Tibial artery (tissue), 4 donors: ENCODE measurements around the gene SLC29A3.

Experiments used
- DNase-seq, 2 donors: peaks; one replicate each; pipeline ENCODE4 v3.0.0-alpha.2; 2019
- H3K27ac ChIP-seq, 2 donors: fragments of 200-600 bp; sonication (generic) in 1 of 2; 1 replicate in 1 of 2; 2 replicates in 1 of 2; pipeline ENCODE4 v1.5.1; 2018 to 2019; ENCODE audit warnings: mild to moderate bottlenecking in 1 of 2
- H3K27me3 ChIP-seq, 2 donors: fragments of 200-600 bp; sonication (generic) in 1 of 2; one replicate each; pipeline versions ENCODE4 v1.5.1 to v1.6.0; 2016 to 2019
- H3K36me3 ChIP-seq, 3 donors: fragments of 200-600 bp; sonication (generic) in 2 of 3; one replicate each; pipeline ENCODE4 v1.5.1; 2016 to 2019; ENCODE audit warnings: mild to moderate bottlenecking in 2 of 3
- H3K4me1 ChIP-seq, 4 donors: fragments of 200-600 bp; sonication (generic) in 2 of 4; 1 replicate in 3 of 4; 2 replicates in 1 of 4; pipeline ENCODE4 v1.5.1; 2016 to 2019
- H3K4me3 ChIP-seq, 2 donors: fragments of 200-600 bp; sonication (generic) in 1 of 2; 1 replicate in 1 of 2; 2 replicates in 1 of 2; pipeline ENCODE4 v1.5.1; 2018 to 2019; ENCODE audit warnings: mild to moderate bottlenecking in 2 of 2
- H3K9me3 ChIP-seq, 3 donors: fragments of 200-600 bp; sonication (generic) in 1 of 3; one replicate each; pipeline ENCODE4 v1.5.1; 2016 to 2019
- CTCF ChIP-seq, 2 experiments: fragments of 200-600 bp in 1 of 2; fragments of 450-650 bp in 1 of 2; IDR thresholded peaks; one replicate each; pipeline ENCODE4 v1.5.1; 2017 to 2019; ENCODE audit warnings: antibody characterized with exemption in 2 of 2, mild to moderate bottlenecking in 1 of 2, moderate library complexity in 1 of 2
- intact Hi-C: fragments of 100-400 bp; cut with DNase I; formaldehyde crosslinking; loops from one replicate; pipeline ENCODE4 v1.15.0; 2023; ENCODE audit warnings: low total_unique reads

SLC29A3 gene

GRCh38 chr10:71397296-71398212, 78.5 kb downstream of the SLC29A3 start:
- intact Hi-C loops, result loop anchor here (5.0 to 10.0 kb wide), 2 partner anchors 170 to 217 kb away; no protein-coding TSS in a partner anchor
- peaks cover 0 to 26% (median 19%) of the 10 kb centered on the region in 4 donors for H3K4me1 ChIP-seq
- H3K27ac ChIP-seq, result no peak overlapping the region
- no peaks in the 10 kb centered on the region for H3K36me3 ChIP-seq
- no peaks in the 10 kb centered on the region for H3K9me3 ChIP-seq
- peaks cover 0 to 50% of the 10 kb centered on the region in 2 donors for H3K27me3 ChIP-seq
- DNase-seq, result no peak
- TF ChIP-seq CTCF (IDR thresholded peaks at IDR 0.05), result no peak
- peak overlapping the region; percentile 45 to 56 for H3K4me3 ChIP-seq

GRCh38 chr10:71398976-71399375, 79.9 kb downstream of the SLC29A3 start:
- TF ChIP-seq CTCF (IDR thresholded peaks at IDR 0.05), result no peak
- H3K4me1 ChIP-seq, result peaks cover 0 to 26% (median 19%) of the 10 kb centered on the region in 4 donors
- no peak overlapping the region for H3K27ac ChIP-seq
- no peaks in the 10 kb centered on the region for H3K9me3 ChIP-seq
- intact Hi-C loops, result loop anchor here (5.0 to 10.0 kb wide), 2 partner anchors 168 to 216 kb away; no protein-coding TSS in a partner anchor
- no peaks in the 10 kb centered on the region for H3K36me3 ChIP-seq
- no peak for DNase-seq
- H3K27me3 ChIP-seq, result peaks cover 0 to 61% of the 10 kb centered on the region in 2 donors
- H3K4me3 ChIP-seq, result no peak overlapping the region

GRCh38 chr10:71399946-71400345, 80.9 kb downstream of the SLC29A3 start:
- no peak for TF ChIP-seq CTCF (IDR thresholded peaks at IDR 0.05)
- peaks cover 0 to 70% of the 10 kb centered on the region in 2 donors for H3K27me3 ChIP-seq
- no peak for DNase-seq
- intact Hi-C loops, result loop anchor here (5.0 to 10.0 kb wide), 2 partner anchors 167 to 215 kb away; no protein-coding TSS in a partner anchor
- H3K36me3 ChIP-seq, result no peaks in the 10 kb centered on the region
- H3K4me3 ChIP-seq, result no peak overlapping the region
- peaks cover 0 to 26% (median 19%) of the 10 kb centered on the region in 4 donors for H3K4me1 ChIP-seq
- H3K27ac ChIP-seq, result no peak overlapping the region
- no peaks in the 10 kb centered on the region for H3K9me3 ChIP-seq

GRCh38 chr10:71401056-71401455, 82.0 kb downstream of the SLC29A3 start:
- H3K27me3 ChIP-seq, result peaks cover 0 to 72% of the 10 kb centered on the region in 2 donors
- no peaks in the 10 kb centered on the region for H3K9me3 ChIP-seq
- DNase-seq, result no peak
- no peak overlapping the region for H3K4me3 ChIP-seq
- no peaks in the 10 kb centered on the region for H3K36me3 ChIP-seq
- H3K27ac ChIP-seq, result no peak overlapping the region
- peaks cover 0 to 26% (median 19%) of the 10 kb centered on the region in 4 donors for H3K4me1 ChIP-seq
- TF ChIP-seq CTCF (IDR thresholded peaks at IDR 0.05), result no peak
- intact Hi-C loops, result no loop called here

- intact Hi-C loops, result no loop called here
- H3K4me3 ChIP-seq, result no peak overlapping the region
- no peak overlapping the region for H3K27ac ChIP-seq
- H3K27me3 ChIP-seq, result peaks cover 0 to 72% of the 10 kb centered on the region in 2 donors
- H3K4me1 ChIP-seq, result peaks cover 0 to 18% (median 16%) of the 10 kb centered on the region in 4 donors
- no peaks in the 10 kb centered on the region for H3K36me3 ChIP-seq
- no peak for TF ChIP-seq CTCF (IDR thresholded peaks at IDR 0.05)
- no peaks in the 10 kb centered on the region for H3K9me3 ChIP-seq
- no peak for DNase-seq
Observed at GRCh38 chr10:71402005-71402404, 82.9 kb downstream of the SLC29A3 start.
